Transverse colon (tissue), 3 donors: ENCODE measurements around the gene KCNG1.

Experiments used
- CTCF ChIP-seq, 5 experiments: fragments of 200-600 bp in 3 of 5; fragments of 450-650 bp in 2 of 5; sonication (generic) in 3 of 5; IDR thresholded peaks; 1 replicate in 2 of 5; 2 replicates in 3 of 5; pipeline ENCODE4 v1.5.1; 2016 to 2017; ENCODE audit warnings: antibody characterized with exemption in 5 of 5, inconsistent platforms in 3 of 5, mild to moderate bottlenecking in 2 of 5, moderate library complexity in 1 of 5
- POLR2A ChIP-seq: fragments of 450-650 bp; IDR thresholded peaks from one replicate; pipeline ENCODE4 v1.6.1; 2016; ENCODE audit warnings: antibody characterized with exemption, mild to moderate bottlenecking, moderate library complexity

DNA sequence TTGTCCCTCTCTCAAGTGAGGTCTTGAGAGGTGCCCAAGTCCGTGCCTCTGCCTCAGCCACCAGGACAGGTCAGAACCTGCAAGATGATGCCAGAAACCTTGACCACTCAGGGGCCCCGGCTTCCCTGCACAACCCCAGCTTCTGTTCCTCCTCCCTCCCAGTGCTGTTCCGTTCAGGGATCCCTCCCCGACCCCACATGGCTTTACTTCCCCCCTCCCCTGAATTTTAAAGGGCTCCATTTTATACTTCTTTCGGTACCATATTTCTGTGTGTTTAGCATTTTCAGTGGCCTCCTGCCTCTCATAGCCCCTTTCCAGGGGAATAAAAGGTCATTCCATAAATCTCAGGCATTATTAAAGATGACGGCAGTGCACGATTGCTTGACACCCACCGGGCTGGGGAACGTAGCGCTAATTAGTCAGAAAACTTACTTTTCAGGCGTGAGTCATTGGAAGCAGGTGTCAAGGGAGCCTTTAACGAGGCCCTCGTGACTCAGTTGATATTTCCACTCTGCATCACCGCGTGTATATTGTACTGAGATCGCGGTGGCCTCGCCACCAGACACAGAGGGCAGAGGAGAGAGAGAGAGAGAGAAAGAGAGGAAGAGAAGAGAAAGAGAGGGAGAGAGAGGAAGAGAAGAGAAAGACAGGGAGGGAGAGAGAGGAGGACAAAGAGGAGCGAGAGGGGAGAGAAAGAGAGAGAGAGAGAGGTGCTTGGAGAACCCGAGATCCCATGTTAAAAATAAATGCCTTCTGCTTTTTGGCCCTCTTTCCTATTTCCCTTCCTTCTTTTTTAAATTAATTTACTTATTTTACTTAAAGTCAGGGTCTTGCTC, 21.3 kb downstream of the KCNG1 start:
- TF ChIP-seq POLR2A, result no peak
- TF ChIP-seq CTCF (IDR thresholded peaks at IDR 0.05), result no peak
